Keratinocyte (primary cell): ENCODE measurements around the gene ZNF136. TPM values are rescaled to one million over a fixed set of nuclear protein-coding genes. Genes with fewer than 3 reads are reported as not detected.

Experiments used
- DNase-seq: peaks from one replicate; pipeline ENCODE4 v3.0.0-alpha.2; 2011; ENCODE audit warnings: low read depth, missing footprints, low spot score
- FAIRE-seq: peaks from 2 replicates; lab custom pipeline; 2011; peaks lifted over from hg19 to GRCh38; lab: Jason Lieb, UNC
- H2AFZ ChIP-seq: 2 replicates; pipeline ENCODE4 v1.6.0; 2012; ENCODE audit warnings: low read length, control low read depth, inconsistent platforms; ENCODE audit not compliant: control insufficient read depth
- H3K27ac ChIP-seq: 2 replicates; pipeline ENCODE4 v1.5.1; 2011; ENCODE audit warnings: low read length; ENCODE audit not compliant: control insufficient read depth, insufficient read depth
- H3K27me3 ChIP-seq: 3 replicates; pipeline ENCODE4 v1.6.0; 2011; ENCODE audit warnings: low read length; ENCODE audit not compliant: control insufficient read depth, insufficient read depth; ENCODE audit errors: extremely low read depth
- H3K36me3 ChIP-seq, 2 experiments: 2 replicates in 1 of 2; 3 replicates in 1 of 2; pipeline ENCODE4 v1.5.1; 2011; ENCODE audit warnings: low read length in 2 of 2, mild to moderate bottlenecking in 1 of 2; ENCODE audit not compliant: control insufficient read depth in 2 of 2, insufficient read depth in 2 of 2; ENCODE audit errors: extremely low read depth in 1 of 2
- H3K4me1 ChIP-seq: 3 replicates; pipeline ENCODE4 v1.5.1; 2011; ENCODE audit warnings: low read length; ENCODE audit not compliant: control insufficient read depth, insufficient read depth; ENCODE audit errors: extremely low read depth
- H3K4me2 ChIP-seq: 3 replicates; pipeline ENCODE4 v1.6.0; 2011; ENCODE audit warnings: low read depth, low read length; ENCODE audit not compliant: control insufficient read depth, insufficient read depth; ENCODE audit errors: extremely low read depth
- H3K4me3 ChIP-seq, 3 experiments: fragments of 200-600 bp in 1 of 3; sonication (generic) in 1 of 3; 2 replicates in 2 of 3; 3 replicates in 1 of 3; pipeline ENCODE4 v1.5.1; 2011 to 2016; ENCODE audit warnings: low read length in 3 of 3, mild to moderate bottlenecking in 3 of 3, control low read depth in 2 of 3, inconsistent platforms in 1 of 3, low read depth in 1 of 3, mixed read lengths in 1 of 3, mixed run types in 1 of 3, moderate library complexity in 1 of 3; ENCODE audit not compliant: control insufficient read depth in 2 of 3, insufficient read depth in 2 of 3; ENCODE audit errors: extremely low read depth in 1 of 3
- H3K79me2 ChIP-seq: 2 replicates; pipeline ENCODE4 v1.6.0; 2012; ENCODE audit warnings: low read length; ENCODE audit not compliant: control insufficient read depth, insufficient read depth
- H3K9ac ChIP-seq: 3 replicates; pipeline ENCODE4 v1.6.0; 2011; ENCODE audit warnings: low read length; ENCODE audit not compliant: control insufficient read depth, insufficient read depth; ENCODE audit errors: extremely low read depth
- H3K9me1 ChIP-seq: 3 replicates; pipeline ENCODE4 v1.6.0; 2011; ENCODE audit warnings: low read length; ENCODE audit not compliant: control insufficient read depth, insufficient read depth; ENCODE audit errors: extremely low read depth
- H3K9me3 ChIP-seq: 2 replicates; pipeline ENCODE4 v1.5.1; 2012; ENCODE audit warnings: low read depth, low read length; ENCODE audit not compliant: control insufficient read depth
- H4K20me1 ChIP-seq: 3 replicates; pipeline ENCODE4 v1.6.0; 2011; ENCODE audit warnings: low read length; ENCODE audit not compliant: control insufficient read depth, insufficient read depth; ENCODE audit errors: extremely low read depth
- EZH2 ChIP-seq: IDR thresholded peaks from one replicate; pipeline ENCODE4 v1.6.1; 2012; ENCODE audit warnings: inconsistent platforms, mild to moderate bottlenecking, low read length, moderate library complexity
- dilution Hi-C: fragments of 300-500 bp; cut with MboI; formaldehyde crosslinking; loops from one replicate; pipeline ENCODE4 v1.7.0; 2020; ENCODE audit warnings: low sequenced_read_pairs; ENCODE audit not compliant: extremely low pct_ligation_motif_present
- polyA plus RNA-seq, 5 experiments: library from polyadenylated mRNA; depleted of rRNA in 3 of 5; stranded (reverse) in 3 of 5; stranded (forward) in 1 of 5; unstranded in 1 of 5; fragments of >200 nt; gene quantifications; 1 replicate in 1 of 5; 2 replicates in 3 of 5; 3 replicates in 1 of 5; pipeline versions ENCODE4 v1.2.1 to v1.2.3, GENCODE V29; 2011 to 2012; ENCODE audit warnings: missing spikeins in 2 of 5, low read depth in 1 of 5, low replicate concordance in 1 of 5
- TF ChIP-seq, protein P1 (sequence below), 3 experiments: IDR thresholded peaks in 1 of 3; conservative IDR thresholded peaks in 1 of 3; optimal IDR thresholded peaks in 1 of 3; 2 replicates in 2 of 3; 3 replicates in 1 of 3; pipeline versions ENCODE3 to v1.5.1; 2011; ENCODE audit warnings: low read length in 3 of 3, mild to moderate bottlenecking in 3 of 3, moderate library complexity in 2 of 3, control low read depth in 1 of 3, inconsistent platforms in 1 of 3; ENCODE audit not compliant: insufficient read depth in 2 of 3; ENCODE audit errors: extremely low read depth in 1 of 3

The ZNF136 gene
- polyA plus RNA-seq, 1 donor (not counting 4 experiments of a cell fraction or from before 2014, with no cell fraction given) = 2.9 TPM

DNA sequence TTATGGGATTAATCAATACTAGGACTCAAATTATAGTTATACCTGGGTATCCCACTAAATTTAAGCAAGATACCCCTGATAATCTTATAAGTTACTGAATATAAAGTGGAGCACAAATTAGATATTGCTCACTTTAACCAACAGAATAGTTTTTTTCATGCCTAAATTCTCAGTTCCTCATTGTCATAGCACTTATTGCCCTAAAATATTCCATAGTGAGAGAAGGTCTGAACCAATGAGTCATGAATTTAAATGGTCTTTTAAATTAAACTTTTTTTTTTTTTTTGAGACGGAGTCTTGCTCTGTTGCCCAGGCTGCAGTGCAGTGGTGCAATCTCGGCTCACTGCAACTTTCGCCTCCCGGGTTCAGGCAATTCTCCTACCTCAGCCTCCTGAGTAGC is 42.4 kb downstream of the ZNF136 start:
- H3K4me3 ChIP-seq = no peak overlapping the region
- H3K9me1 ChIP-seq = no peaks in the 10 kb centered on the region
- H3K27me3 ChIP-seq = no peaks in the 10 kb centered on the region
- no peaks in the 10 kb centered on the region for H3K4me1 ChIP-seq
- FAIRE-seq = no peak
- dilution Hi-C loops = no loop called here
- H3K9me3 ChIP-seq = peaks cover 6% of the 10 kb centered on the region
- TF ChIP-seq, protein P1, sequence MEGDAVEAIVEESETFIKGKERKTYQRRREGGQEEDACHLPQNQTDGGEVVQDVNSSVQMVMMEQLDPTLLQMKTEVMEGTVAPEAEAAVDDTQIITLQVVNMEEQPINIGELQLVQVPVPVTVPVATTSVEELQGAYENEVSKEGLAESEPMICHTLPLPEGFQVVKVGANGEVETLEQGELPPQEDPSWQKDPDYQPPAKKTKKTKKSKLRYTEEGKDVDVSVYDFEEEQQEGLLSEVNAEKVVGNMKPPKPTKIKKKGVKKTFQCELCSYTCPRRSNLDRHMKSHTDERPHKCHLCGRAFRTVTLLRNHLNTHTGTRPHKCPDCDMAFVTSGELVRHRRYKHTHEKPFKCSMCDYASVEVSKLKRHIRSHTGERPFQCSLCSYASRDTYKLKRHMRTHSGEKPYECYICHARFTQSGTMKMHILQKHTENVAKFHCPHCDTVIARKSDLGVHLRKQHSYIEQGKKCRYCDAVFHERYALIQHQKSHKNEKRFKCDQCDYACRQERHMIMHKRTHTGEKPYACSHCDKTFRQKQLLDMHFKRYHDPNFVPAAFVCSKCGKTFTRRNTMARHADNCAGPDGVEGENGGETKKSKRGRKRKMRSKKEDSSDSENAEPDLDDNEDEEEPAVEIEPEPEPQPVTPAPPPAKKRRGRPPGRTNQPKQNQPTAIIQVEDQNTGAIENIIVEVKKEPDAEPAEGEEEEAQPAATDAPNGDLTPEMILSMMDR (optimal IDR thresholded peaks at IDR 0.05 in 1 of 3, IDR thresholded peaks at IDR 0.05 in 1 of 3, conservative IDR thresholded peaks at IDR 0.05 in 1 of 3; ENCODE audit: extremely low read depth in 1 of 3, insufficient read depth in 2 of 3, low read length in 3 of 3) = no peak
- no peak for TF ChIP-seq EZH2
- no peaks in the 10 kb centered on the region for H3K36me3 ChIP-seq
- no peaks in the 10 kb centered on the region for H4K20me1 ChIP-seq
- H3K27ac ChIP-seq = no peak overlapping the region
- no peak overlapping the region for H3K4me2 ChIP-seq
- DNase-seq = no peak
- no peak overlapping the region for H2AFZ ChIP-seq
- no peak overlapping the region for H3K9ac ChIP-seq
- no peaks in the 10 kb centered on the region for H3K79me2 ChIP-seq

GRCh38 chr19:12208221-12208620 is 45.3 kb downstream of the ZNF136 start:
- H3K9ac ChIP-seq = no peak overlapping the region
- dilution Hi-C loops = no loop called here

More at GRCh38 chr19:12208221-12208620, 45.3 kb downstream of the ZNF136 start:
- Histone ChIP-seq H3K27ac (no peak overlapping the region), H3K79me2 (no peaks in the 10 kb centered on the region), H3K9me3 (peaks cover 6% of the 10 kb centered on the region), H4K20me1 (no peaks in the 10 kb centered on the region), H3K4me2 (no peak overlapping the region), H2AFZ (no peak overlapping the region), H3K4me3 (no peak overlapping the region), H3K36me3 (no peaks in the 10 kb centered on the region), H3K27me3 (no peaks in the 10 kb centered on the region), H3K4me1 (no peaks in the 10 kb centered on the region), H3K9me1 (no peaks in the 10 kb centered on the region)
- FAIRE-seq (no peak), DNase-seq (no peak)
- no peak for TF ChIP-seq EZH2
- TF ChIP-seq, protein P1 (optimal IDR thresholded peaks at IDR 0.05 in 1 of 3, IDR thresholded peaks at IDR 0.05 in 1 of 3, conservative IDR thresholded peaks at IDR 0.05 in 1 of 3; ENCODE audit: extremely low read depth in 1 of 3, insufficient read depth in 2 of 3, low read length in 3 of 3) = no peak
